ENCODE data around the gene MED9. TPM values are rescaled to one million over a fixed set of nuclear protein-coding genes. Genes with fewer than 3 reads are reported as not detected.
"Not testable (repeated sequence)": the region's sequence is repeated elsewhere in the genome, so short reads cannot be mapped to it uniquely, and the experiment has no call there.

The MED9 gene, protein sequence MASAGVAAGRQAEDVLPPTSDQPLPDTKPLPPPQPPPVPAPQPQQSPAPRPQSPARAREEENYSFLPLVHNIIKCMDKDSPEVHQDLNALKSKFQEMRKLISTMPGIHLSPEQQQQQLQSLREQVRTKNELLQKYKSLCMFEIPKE
- 10 to 100 TPM; 19.5 to 20.4 TPM for total RNA-seq
- long read RNA-seq, transcript MED9-201 (2 exons, 2,228 nt), result major isoform, 11 of 26 reads
- long read RNA-seq, partial matches to known transcripts, result 14 of 26 reads
- long read RNA-seq, other reads (novel, unspliced or antisense), result 1 of 26 reads

DNA sequence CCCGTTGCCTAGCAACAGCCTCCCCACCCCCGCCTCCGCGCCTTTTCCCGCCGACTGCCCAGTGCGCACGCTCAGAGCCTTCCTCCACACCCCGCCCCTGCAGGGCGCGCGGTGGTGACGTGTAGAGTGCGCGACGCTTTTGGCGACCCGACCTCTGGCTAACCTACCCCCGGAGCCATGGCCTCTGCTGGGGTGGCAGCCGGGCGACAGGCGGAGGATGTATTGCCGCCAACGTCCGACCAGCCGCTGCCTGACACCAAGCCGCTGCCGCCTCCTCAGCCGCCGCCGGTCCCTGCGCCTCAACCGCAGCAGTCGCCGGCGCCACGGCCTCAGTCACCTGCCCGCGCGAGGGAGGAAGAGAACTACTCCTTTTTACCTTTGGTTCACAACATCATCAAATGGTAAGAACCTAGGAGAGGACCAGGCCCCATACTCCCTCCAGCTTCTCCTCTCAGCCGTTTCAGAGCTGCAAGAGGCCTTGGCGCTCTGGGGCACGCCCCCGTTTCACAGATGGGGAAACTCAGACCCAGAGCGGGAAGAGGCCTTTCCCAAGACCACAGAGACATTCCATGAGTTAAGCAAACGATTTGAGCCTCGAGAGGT lies at the start of gene MED9:
Gene MED9 (plus strand): TSS at position 136 of the 603 bp plus-strand sequence. CDS start 42 bp downstream, at position 178.
- DNase-seq (peak; percentile 91 to 95), ATAC-seq (peak; percentile 99)
- intact Hi-C loops (cut with DNase I, micrococcal nuclease), result no loop called here

DNA sequence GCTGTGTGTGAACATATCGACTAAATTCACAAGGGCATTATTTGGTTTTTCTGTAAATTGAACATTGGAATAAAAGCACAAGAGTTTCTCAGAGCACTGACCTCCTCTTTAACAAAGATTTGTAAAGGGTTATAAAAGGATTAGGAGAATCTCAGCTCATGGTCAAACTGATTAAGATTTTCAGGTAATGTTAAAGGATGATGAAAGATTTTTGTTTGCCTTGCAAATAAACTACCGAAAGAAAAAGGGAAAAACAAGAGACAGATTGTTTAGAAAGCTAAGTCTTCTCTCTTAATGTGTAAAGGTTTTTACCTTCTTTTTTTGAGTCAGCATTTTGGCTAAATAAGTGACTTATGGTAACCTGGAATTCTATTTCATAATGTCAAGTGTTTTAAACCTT lies 47.6 kb upstream of the MED9 start:
- ATAC-seq (no peak), DNase-seq (no peak)
- intact Hi-C loops (cut with DNase I, micrococcal nuclease), result no loop called here

DNA sequence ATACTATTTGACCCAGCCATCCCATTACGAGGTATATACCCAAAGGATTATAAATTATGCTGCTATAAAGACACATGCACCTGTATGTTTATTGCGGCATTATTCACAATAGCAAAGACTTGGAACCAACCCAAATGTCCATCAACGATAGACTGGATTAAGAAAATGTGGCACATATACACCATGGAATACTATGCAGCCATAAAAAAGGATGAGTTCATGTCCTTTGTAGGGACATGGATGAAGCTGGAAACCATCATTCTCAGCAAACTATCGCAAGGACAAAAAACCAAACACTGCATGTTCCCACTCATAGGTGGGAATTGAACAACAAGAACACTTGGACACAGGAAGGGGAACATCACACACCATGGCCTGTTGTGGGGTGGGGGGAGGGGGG lies 45.9 kb upstream of the MED9 start:
- intact Hi-C loops (cut with DNase I, micrococcal nuclease); DNase-seq; ATAC-seq: not testable (repeated sequence)

DNA sequence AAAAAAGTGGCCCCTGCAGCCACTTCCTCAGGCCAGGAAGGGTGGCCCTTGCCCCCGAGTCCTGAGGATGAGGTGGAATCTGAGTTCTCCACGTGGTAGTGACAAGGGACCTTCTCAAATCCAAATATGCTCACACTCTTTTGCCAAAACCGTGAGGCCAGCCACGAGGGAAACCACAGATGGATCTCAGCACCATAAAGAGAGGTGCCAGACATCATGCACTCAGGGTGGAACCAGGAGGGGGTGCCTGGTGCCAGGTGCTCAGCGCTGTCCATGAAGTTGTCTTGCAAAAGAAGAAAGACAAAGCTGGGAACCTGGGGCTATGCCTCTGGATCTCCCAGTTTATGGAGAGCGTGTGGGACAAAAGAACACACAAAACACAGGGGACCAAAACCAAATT lies 45.2 kb upstream of the MED9 start:
- ATAC-seq, result no peak
- DNase-seq, result no peak
- intact Hi-C loops (cut with DNase I, micrococcal nuclease), result no loop called here

DNA sequence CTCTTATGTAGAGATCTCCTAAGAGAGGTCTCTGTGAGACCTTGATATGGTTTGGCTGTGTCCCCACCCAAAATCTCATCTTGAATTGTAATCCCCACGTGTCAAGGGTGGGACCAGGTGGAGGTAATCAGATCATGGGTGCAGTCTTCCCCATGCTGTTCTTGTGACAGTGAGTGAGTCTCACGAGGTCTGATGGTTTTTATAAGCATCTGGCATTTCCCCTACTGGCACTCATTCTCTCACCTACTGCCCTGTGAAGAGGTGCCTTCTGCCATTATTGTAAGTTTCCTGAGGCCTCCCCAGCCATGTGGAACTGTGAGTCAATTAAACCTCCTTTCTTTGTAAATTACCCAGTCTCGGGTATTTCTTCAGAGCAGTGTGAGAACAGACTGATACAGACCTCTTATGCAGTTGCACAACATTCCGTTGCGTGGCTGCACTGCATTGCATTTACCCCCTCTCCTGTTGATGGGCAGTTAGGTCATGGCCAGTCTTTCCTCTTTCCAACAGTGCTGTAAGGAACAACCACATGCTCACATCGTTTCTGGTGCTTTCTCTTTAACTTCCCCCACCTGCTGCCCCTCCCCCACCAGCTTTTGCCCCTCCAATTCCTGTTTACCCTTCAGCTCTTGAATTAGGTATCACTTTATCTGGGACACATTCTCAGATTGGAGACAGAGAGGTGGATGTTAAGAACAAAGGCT lies 43.6 kb upstream of the MED9 start:
- intact Hi-C loops (cut with DNase I, micrococcal nuclease), result no loop called here
- ATAC-seq, result no peak
- DNase-seq, result no peak

DNA sequence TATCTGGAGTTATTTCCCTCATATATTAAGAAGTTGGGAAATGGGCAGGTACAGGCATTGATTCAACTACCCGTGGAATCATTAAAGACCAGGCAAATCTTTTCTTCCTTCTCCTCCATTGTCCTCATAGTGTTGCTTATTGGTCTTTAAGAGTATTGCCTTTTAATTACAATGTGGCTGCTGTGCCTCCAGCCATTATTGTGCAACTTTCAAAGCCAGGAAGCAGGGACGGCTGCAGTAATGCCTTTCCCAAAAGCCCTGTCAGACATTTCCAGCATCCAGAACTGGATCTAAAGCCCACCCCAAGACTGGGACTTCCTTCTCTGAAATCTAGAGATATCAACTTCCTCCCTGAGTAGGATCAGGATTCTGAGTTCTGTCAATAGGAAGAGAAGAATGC lies 42.3 kb upstream of the MED9 start:
- DNase-seq (no peak), ATAC-seq (no peak)
- intact Hi-C loops (cut with DNase I, micrococcal nuclease), result no loop called here

DNA sequence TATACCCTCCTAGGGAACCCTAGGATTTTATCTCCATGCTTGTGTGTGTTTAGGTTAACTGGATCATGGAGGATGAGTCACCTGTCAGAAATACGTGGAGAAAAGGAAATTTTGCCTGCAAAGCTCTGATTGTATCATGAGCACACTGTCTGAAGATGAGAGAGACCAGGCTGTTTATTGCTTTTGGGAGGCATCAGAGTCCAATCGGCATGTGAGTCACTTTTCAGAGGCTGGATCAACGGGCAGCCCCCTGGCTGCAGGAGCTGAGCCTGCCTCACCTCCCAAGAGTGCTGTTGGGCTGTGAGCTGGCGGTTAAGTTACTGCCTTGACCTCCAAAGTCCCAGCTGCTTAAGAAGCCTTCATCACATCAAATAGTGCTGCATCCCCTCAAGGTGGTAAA lies 41.5 kb upstream of the MED9 start:
- intact Hi-C loops (cut with DNase I, micrococcal nuclease), result no loop called here
- no peak for ATAC-seq
- no peak for DNase-seq

DNA sequence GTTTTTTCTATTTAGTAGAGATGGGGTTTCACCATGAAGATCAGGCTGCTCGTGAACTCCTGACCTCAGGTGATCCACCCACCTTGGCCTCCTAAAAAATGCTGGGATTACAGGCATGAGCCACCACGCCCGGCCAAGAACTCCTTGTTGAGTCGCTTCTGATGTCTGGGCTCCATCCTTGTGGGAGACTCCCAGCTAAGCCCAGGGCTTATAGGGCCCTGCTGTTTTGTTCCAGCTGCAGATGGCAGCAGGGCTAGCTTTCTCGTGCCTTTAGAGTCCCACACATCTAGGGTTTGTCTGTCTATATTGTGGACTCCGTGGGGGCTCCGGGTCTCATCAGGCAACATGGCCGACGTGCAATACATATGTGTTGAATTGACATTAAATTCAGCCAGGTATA lies 39.3 kb upstream of the MED9 start:
- ATAC-seq, result no peak
- intact Hi-C loops (cut with DNase I, micrococcal nuclease), result no loop called here
- DNase-seq, result no peak

DNA sequence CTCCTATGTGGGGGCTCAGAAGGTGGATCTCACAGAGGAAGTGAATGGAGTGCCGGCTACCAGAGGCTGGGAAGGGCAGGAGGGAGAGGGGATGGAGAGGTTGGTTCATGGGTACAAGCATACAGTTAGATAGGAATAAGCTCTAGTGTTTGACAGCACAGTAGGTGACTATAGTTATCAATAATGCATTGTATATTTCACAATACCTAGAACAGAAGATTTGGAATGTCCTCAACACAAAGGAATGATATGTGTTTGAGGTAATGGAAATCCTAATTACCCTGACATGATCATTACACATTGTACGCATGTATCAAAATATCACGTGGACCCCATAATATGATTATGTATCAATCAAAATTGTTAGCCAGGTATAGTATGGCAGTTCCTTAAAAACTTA lies 38.9 kb upstream of the MED9 start:
- intact Hi-C loops (cut with DNase I, micrococcal nuclease), result no loop called here
- ATAC-seq, result no peak
- DNase-seq, result no peak

DNA sequence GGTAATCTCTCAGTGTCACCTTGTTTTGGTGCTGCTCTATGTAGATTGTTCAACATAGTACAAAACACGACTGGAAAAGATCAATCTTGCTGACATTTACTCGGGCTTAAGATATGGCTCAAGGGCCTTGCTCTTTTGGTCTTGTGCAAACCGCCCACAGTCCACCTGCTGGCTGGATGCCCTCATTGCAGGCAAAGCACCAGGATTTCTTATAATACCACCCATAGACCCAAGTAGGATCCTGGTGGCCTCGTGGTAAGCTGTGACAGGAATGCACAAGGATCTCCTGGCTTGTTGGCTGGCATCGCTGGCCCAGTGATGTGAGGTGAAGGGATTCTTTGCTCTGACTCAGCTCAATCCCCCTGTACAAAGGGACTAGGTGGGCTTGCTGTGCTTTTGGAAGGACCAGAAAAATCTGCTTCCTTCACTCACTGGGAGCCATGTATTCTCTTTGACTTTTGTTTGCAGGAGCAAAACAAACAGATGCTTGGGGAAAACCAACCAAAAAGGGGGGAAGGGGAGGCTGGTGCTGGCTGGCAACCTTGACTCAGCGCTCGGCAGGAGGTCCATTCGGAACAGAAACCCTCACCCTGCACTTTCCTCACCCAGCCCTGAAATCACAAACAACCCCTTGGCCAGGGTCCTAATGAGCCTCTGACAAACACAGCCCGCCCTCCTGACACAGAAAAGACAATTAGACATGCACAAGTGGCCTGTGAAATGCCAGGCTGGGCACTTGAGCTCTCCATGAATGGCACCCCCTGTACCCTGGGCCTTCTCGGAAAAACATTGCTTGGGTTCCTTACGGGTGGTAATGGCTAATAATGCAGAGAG lies 36.6 kb upstream of the MED9 start:
- intact Hi-C loops (cut with DNase I, micrococcal nuclease), result no loop called here
- ATAC-seq (peak; percentile 72), DNase-seq (peak; percentile 46 to 73)

DNA sequence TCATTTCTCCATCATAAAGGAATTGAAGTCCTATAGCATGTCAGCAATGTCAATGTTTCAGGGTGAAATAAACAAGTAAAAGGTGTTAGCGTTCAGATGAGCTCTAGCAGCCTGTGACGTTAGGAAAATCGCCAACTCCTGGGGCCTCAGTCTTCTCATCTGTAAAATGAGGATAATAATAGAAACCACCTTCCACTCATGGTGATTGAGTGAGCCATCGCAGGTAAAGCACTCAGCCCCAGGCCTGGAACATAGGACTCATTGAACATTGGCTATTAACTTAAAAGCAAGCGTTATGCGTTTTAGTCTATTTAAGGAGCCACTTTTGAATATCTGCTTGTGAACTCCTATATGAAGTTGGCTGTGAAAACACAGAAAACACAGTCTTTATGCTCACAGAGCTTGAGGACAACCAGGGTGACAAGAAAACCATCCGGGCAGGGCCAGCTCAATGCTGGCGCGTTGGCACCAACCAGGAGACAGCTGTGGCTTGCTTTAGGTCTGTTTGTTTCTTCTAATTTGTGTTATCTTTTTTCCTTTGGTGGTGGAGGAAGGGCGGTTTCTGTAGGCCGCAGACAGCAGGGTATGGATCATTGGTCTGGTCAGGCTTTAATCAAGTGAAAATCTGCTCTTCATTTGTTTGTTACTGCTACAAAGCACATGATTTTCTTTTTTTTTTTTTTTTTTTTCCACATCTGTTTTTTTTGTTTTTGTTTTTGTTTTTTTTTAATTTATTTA lies 35.7 kb upstream of the MED9 start:
- intact Hi-C loops (cut with DNase I, micrococcal nuclease), result no loop called here

DNA sequence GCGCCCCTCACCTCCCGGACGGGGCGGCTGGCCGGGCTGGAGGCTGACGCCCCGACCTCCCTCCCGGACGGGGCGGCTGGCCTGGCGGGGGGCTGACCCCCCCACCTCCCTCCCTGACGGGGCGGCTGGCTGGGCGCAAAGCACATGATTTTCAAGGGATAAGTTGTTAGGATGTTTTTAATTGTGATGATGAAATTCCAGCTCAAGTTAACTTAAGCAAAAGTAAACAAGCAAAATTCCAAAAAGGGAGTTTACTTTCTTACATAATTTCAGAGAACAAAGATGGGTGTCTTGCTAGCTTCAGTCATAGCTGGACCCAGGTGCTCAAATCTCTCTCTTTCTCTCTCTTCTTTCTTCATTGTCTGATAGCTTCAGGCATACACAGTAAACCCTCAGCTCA lies 33.6 kb upstream of the MED9 start:
- DNase-seq, result no peak
- intact Hi-C loops (cut with DNase I, micrococcal nuclease), result no loop called here
- no peak for ATAC-seq

More for the DNA sequence above, 35.7 kb upstream of the MED9 start:
- DNase-seq (no peak), ATAC-seq (no peak)

DNA sequence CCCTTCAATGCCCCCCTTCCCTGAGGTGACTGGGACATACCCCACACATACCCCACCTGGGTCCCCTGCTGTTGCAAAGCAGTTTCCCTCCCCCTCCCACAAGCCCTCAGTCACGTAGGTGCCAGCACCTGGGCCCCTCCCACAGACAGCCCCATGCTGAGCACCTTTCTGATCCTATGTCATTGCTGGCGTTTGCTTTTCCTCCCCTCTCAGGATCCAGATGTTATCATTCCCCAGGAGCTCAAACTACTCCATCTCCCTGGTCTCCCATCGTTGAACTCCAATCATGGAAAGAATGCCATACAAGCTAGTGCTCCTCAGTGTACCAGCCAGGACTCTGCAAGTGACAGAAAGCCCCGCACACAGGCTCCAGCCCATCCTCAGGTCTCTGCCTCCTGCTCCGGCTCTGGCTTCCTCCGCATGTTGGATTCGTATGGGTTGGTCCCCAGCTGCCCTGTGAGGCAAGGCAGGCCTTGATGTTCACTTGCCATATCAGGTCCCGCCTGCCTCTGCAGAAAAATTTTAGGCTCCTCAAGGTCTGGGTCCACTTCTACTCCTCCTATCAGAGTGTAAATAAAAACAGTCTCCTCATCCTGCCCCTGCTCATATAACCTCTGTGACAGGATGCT lies 31.4 kb upstream of the MED9 start:
- DNase-seq (no peak), ATAC-seq (no peak)
- intact Hi-C loops (cut with DNase I, micrococcal nuclease), result no loop called here

DNA sequence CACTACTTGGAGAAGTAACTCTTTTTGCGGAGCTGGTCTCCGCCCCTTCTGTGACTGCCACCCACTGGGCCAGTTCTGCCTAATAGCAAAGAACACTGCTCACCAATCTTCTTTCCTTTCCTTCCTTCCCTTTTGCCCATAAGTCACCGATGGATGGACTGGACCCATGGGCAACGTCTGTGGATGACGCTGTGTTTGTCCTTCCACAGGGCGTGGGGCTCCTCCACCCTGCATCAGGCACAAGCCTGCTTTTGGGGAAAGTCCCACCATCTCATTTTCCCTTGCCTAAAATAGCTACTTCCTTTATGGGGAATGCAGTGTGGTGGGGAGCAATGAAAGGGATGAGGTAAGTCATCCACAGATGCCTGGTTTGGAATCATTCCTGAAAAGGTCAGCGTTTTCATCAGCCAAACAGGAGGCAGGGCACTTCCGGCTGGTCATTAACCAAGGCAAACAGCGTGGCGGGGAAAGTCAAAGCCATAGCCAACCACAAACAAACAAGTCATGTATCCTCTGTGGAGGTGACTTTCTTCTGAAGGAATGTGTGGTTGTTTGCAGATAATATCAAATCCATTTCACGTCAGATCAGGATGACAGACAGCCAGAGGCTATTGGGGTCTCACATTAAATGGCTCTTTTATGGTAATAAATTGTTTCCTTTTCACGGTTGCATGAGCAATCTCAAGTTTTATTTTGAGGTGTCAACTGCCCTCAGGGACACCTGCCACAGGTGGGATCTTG lies 30.7 kb upstream of the MED9 start:
- intact Hi-C loops (cut with DNase I, micrococcal nuclease), result no loop called here
- DNase-seq, result no peak
- ATAC-seq, result peak; percentile 84

DNA sequence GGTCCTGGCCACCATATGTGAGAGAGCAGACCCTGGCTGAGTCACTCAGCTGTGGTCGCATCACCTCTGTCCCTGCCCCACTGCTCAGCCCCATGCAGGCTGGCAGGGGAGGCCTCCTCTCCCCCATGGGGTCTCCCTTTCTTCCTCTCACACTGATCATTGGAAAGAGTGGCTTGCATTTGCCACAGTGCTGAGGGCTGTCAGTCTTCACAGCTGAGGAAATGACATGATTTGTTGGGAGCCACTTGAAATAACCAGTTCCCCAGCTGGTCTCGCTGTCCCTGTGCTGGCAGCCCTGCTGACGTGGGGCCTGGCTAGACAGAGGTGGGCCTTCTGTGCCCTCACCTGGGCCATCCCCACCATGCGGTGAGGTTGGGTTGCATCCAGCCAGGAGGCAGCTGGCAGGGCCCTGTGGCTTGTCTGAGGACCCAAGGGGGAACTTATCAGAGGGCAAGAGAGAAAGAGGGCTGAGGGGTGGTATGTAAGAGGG lies 30.1 kb upstream of the MED9 start:
- DNase-seq, result no peak
- intact Hi-C loops (cut with DNase I, micrococcal nuclease), result no loop called here
- no peak for ATAC-seq

DNA sequence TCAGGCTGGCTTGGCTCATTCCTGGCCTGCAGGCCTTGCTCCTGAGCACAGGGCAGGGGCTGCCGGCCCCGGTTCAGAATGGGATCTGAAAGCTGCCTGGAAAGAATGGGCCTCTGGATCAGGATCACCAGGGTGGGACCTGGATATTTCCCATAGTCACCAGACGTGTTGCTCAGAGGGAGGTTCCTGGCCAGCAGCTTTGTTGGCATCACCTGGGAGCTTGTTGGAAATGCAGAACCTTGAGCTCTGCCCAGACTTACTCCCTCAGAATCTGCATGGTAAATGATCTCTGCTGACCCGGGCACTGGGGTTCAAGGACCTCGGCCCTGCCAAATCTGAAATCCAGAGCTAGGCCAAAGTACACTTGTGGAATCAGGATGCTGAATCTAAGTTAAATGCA lies 29.5 kb upstream of the MED9 start:
- intact Hi-C loops (cut with DNase I, micrococcal nuclease), result no loop called here
- ATAC-seq (no peak), DNase-seq (no peak)

DNA sequence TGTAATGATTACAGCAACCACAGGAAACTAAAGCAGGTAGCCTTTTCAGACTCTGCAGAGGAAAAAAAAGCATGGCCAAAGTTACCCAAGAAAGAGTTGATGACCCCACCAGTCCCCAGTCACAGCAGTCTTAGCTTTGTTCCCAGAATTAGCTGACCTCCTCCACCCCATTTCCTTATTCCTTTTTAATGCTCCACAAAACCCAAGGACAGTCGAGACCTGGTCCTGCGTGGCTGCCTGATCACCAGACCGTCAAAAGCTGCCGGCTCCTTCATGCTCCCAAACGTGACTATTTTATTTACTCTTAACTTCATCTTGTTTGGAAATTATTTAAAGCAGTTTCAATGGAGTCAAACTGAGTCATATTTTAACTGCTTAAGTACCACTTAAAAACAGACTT lies 28.7 kb upstream of the MED9 start:
- ATAC-seq (no peak), DNase-seq (no peak)
- intact Hi-C loops (cut with DNase I, micrococcal nuclease), result no loop called here

DNA sequence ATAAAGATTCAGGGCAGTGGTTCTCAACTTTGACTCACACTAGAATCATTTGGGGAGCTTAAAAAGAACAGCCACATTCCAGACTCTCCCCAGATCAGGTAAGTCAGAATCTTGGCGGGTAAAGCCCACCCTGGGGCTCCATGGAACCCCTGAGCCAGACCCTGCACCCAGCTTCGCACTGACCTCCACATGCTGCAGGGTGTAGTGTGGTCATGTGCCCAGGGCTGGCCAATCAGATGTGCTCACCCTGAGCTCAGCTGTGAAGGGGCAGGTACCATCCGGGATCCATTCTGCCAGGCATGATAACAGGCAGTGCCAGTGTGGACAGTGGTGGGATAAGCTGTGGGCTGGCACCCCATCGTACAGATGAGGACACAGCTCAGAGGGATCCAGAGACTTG lies 28.1 kb upstream of the MED9 start:
- intact Hi-C loops (cut with DNase I, micrococcal nuclease), result no loop called here
- no peak for ATAC-seq
- no peak for DNase-seq

All from left colon (tissue), 2 donors.